Peyer's patch (tissue), 4 donors: ENCODE data around the gene E4F1. TPM values are rescaled to one million over a fixed set of nuclear protein-coding genes. Genes with fewer than 3 reads are reported as not detected.

Source experiments
- DNase-seq, 3 donors: peaks; one replicate each; pipeline ENCODE4 v3.0.0-alpha.2; 2017 to 2019
- H3K27ac ChIP-seq, 4 donors: fragments of 200-600 bp; sonication (generic); one replicate each; pipeline ENCODE4 v1.5.1; 2016 to 2019
- H3K27me3 ChIP-seq, 2 donors: fragments of 200-600 bp; sonication (generic); one replicate each; pipeline ENCODE4 v1.5.1; 2019
- H3K36me3 ChIP-seq, 3 donors: fragments of 200-600 bp; sonication (generic); one replicate each; pipeline ENCODE4 v1.5.1; 2016 to 2019
- H3K4me1 ChIP-seq, 4 donors: fragments of 200-600 bp; sonication (generic); one replicate each; pipeline ENCODE4 v1.5.1; 2016 to 2019
- H3K4me3 ChIP-seq, 4 donors: fragments of 200-600 bp; sonication (generic); 1 replicate in 3 of 4; 2 replicates in 1 of 4; pipeline ENCODE4 v1.5.1; 2016 to 2019; ENCODE audit warnings: mild to moderate bottlenecking in 1 of 4
- H3K9me3 ChIP-seq, 4 donors: fragments of 200-600 bp; sonication (generic); one replicate each; pipeline ENCODE4 v1.5.1; 2016 to 2019; ENCODE audit warnings: mild to moderate bottlenecking in 1 of 4
- POLR2A ChIP-seq, 2 donors: fragments of 450-650 bp; IDR thresholded peaks; one replicate each; pipeline ENCODE4 v1.5.1; 2017; ENCODE audit warnings: antibody characterized with exemption in 2 of 2, mild to moderate bottlenecking in 2 of 2, moderate library complexity in 2 of 2
- total RNA-seq, 4 donors: library from RNA; depleted of rRNA; stranded (reverse); fragments of >200 nt; gene quantifications; one replicate each; pipeline ENCODE4 v1.1.0, GENCODE V29; 2016
- TF ChIP-seq, protein P1 (sequence below), 6 experiments: fragments of 450-650 bp in 4 of 6; fragments of 200-600 bp in 2 of 6; sonication (generic) in 1 of 6; IDR thresholded peaks; one replicate each; pipeline ENCODE4 v1.5.1; 2017 to 2019; ENCODE audit warnings: antibody characterized with exemption in 6 of 6, mild to moderate bottlenecking in 3 of 6, moderate library complexity in 1 of 6

Gene E4F1
- total RNA-seq, 4 donors from 2014 or later: 35.6 to 124 (median 76.2) TPM

DNA sequence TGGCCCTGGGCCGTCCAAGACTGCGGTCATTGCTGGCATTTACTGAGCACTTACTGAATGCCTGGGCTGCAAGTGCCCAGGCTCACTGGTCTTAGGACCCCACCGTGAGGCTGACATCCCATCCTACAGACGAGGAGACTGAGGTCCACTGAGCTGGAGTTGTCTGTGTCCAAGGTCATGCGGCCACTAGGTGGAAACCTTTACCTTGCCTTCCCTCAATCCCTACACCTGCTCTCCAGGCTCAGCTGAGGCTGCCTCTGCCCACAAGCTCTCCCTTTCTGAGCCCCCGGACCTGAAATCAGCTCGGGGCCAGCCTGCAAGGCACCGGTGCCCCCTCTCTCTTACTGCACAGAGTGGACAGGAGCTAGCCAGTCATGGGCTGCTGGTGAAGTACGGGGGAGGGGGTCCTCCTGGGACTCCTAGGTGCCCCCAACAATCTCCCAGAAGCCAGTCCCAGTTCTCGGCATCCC lies 28.5 kb upstream of the E4F1 start:
- no peak overlapping the region for H3K4me3 ChIP-seq

DNA sequence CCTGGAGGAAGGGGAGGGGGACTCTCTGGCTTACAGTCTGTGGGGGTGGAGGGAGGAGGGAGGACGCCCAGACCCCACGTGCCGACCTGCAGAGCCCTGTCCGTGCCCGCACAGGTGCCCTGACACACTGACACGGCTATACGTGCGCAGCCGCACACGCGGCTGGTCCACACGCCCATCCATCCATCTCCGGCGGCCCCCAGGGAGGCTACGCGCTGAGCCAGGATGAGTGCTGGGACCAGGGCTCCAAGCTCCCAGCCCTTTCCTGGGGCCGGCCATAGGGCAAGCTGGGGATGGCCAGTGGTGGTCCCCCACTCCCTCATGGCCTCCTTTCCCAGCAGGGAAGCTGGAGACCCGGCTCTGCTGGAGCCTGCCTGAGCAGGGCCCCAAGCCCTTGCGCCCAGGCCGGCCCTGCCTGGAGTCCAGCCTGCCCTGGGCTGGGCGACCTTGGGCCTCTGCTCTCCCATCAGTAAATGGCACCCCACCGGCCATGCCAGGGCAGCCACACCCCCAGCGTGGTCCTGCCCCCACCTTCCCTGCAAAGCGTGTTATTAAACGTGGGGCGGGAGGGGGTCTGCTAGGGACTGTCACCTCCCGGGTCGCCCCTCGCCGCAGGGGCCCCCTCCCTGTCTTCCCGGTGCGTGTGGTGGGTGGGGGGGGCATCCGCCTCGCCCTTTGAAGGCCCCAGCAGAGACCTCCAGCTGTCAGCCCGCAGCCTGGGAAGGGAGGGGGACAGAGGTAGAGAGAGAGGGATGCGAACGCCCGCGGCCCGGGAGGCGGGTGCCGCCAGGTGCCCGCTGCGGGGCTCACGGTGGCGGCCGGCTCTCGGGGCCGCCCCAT lies 27.8 kb upstream of the E4F1 start:
- no peaks in the 10 kb centered on the region for H3K36me3 ChIP-seq
- no peak overlapping the region for H3K27ac ChIP-seq
- no peak for DNase-seq
- TF ChIP-seq, protein P1, sequence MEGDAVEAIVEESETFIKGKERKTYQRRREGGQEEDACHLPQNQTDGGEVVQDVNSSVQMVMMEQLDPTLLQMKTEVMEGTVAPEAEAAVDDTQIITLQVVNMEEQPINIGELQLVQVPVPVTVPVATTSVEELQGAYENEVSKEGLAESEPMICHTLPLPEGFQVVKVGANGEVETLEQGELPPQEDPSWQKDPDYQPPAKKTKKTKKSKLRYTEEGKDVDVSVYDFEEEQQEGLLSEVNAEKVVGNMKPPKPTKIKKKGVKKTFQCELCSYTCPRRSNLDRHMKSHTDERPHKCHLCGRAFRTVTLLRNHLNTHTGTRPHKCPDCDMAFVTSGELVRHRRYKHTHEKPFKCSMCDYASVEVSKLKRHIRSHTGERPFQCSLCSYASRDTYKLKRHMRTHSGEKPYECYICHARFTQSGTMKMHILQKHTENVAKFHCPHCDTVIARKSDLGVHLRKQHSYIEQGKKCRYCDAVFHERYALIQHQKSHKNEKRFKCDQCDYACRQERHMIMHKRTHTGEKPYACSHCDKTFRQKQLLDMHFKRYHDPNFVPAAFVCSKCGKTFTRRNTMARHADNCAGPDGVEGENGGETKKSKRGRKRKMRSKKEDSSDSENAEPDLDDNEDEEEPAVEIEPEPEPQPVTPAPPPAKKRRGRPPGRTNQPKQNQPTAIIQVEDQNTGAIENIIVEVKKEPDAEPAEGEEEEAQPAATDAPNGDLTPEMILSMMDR (IDR thresholded peaks at IDR 0.05): no peak
- no peak for TF ChIP-seq POLR2A (IDR thresholded peaks at IDR 0.05)
- H3K9me3 ChIP-seq: no peaks in the 10 kb centered on the region
- peaks cover 0 to 27% of the 10 kb centered on the region in 2 donors for H3K27me3 ChIP-seq
- H3K4me3 ChIP-seq: peak overlapping the region in 3 of 4 donors; percentile 49 to 64 (median 55)
- H3K4me1 ChIP-seq: peaks cover 0 to 19% (median 13%) of the 10 kb centered on the region in 4 donors

More for the DNA sequence above, 28.5 kb upstream of the E4F1 start:
- DNase-seq: peak in 2 of 3 donors; percentile 68 to 85
- Histone ChIP-seq H3K4me1 (peaks cover 0 to 19% (median 13%) of the 10 kb centered on the region in 4 donors), H3K27me3 (peaks cover 0 to 27% of the 10 kb centered on the region in 2 donors), H3K9me3 (no peaks in the 10 kb centered on the region), H3K36me3 (no peaks in the 10 kb centered on the region), H3K27ac (no peak overlapping the region)
- TF ChIP-seq, protein P1 (IDR thresholded peaks at IDR 0.05): peak; percentile 27 to 73 (median 60)
- TF ChIP-seq POLR2A (IDR thresholded peaks at IDR 0.05): no peak

DNA sequence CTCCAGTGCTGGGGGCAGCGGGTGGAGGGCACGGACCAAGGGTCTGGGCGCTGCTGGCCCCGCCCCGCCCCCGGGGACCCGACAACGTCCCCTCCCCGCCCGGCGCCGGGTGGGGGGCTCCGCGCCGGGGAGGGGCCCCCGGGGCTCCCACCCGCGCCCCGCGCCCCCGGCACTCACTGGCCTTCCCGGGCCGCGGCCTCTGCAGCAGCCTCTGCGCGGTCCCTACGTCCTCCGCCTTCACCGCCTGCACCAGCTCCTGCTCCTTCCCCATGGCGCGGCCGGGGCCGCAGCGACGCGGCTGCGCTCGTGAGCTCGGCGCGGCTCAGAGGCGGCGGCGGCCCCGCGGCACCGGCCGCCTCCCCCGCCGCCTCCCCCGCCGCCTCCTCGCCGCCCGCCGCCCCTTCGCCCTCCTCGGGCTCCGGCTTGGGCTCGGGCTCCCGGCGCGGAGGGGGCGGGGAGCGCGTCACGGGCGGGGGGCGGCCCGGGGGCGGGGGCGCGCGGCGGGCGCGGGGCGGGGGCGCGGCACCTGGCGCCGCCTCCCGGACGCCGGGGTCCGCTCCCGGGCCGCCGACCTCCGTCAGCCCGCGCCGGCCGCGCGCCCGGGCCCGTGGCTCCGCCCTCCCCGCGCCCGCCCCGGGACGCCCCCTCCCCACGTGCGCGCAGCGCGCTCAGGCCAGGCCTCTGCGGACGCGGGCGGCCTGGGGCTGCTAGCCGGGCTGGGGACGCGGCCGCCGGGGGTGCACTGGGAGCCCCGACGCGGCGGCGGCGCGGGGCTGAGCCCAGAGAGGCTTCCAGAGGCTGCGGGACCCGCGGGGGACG lies 27.0 kb upstream of the E4F1 start, which contains the start of gene CASKIN1:
TSS of gene CASKIN1 (minus strand) at position 444 of the 819 bp plus-strand sequence. CDS start at position 271, 173 bp downstream.
- peaks cover 0 to 27% of the 10 kb centered on the region in 2 donors for H3K27me3 ChIP-seq
- H3K9me3 ChIP-seq: no peaks in the 10 kb centered on the region
- TF ChIP-seq, protein P1 (IDR thresholded peaks at IDR 0.05): no peak
- peak within 1 kb of the TSS in 3 of 4 donors; percentile 49 to 64 (median 55) for H3K4me3 ChIP-seq
- H3K4me1 ChIP-seq: peaks cover 0 to 19% (median 13%) of the 10 kb centered on the region in 4 donors
- H3K36me3 ChIP-seq: no peaks in the 10 kb centered on the region
- DNase-seq: no peak
- no peak within 1 kb of the TSS for H3K27ac ChIP-seq

DNA sequence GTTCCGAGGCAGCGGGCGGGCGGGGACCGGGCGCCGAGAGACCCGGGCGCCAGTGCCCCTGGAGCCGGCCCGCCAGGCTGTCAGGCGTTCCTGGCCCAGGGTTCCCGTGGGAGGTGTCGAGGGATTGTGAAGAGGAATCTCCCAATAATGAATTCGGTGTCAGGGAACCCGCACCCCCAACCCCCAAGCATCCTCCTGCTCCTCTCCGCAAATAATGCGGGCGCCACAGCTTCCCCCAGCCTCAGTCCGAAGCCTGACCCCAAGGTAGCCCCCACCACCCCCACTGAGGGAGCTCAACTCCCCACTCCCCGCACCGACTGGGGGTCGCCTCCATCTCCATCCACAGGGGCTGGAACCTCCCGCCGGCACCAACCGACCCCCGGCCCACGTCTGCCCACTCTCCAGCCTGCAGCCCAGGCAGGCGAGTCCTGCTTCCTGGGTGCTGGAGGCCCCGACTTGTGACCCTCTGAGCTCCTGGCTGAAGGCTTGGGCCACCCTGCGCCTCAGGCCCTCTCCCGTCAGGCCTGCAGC lies 26.3 kb upstream of the E4F1 start:
- TF ChIP-seq, protein P1 (IDR thresholded peaks at IDR 0.05): no peak
- TF ChIP-seq POLR2A (IDR thresholded peaks at IDR 0.05): no peak
- H3K4me3 ChIP-seq: peak overlapping the region in 3 of 4 donors; percentile 35 to 64 (median 55)
- H3K4me1 ChIP-seq: peaks cover 0 to 19% (median 13%) of the 10 kb centered on the region in 4 donors
- H3K36me3 ChIP-seq: no peaks in the 10 kb centered on the region
- no peak overlapping the region for H3K27ac ChIP-seq
- peaks cover 0 to 27% of the 10 kb centered on the region in 2 donors for H3K27me3 ChIP-seq
- H3K9me3 ChIP-seq: no peaks in the 10 kb centered on the region
- DNase-seq: no peak

DNA sequence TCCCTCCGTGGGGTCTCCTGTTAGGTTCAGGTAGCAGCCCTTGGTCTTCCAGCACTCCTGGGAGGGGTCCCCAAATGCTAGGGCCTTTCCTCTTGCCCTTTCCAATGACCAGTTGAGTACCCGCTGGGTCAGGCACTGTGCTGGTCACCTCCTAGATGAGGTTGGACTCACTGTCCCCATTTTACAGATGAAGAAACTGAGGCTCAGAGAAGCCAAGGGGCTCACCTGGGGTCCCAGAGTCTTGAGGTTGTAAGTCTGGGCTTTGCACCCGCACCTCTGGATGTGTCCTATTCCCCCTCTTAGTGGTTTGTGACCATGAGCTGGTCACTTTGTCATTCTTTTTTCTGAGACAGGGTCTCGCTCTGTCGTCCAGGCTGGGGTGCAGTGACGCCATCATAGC lies 25.6 kb upstream of the E4F1 start:
- Histone ChIP-seq H3K27me3 (peaks cover 0 to 27% of the 10 kb centered on the region in 2 donors), H3K4me1 (peaks cover 0 to 19% (median 13%) of the 10 kb centered on the region in 4 donors), H3K36me3 (no peaks in the 10 kb centered on the region), H3K9me3 (no peaks in the 10 kb centered on the region), H3K4me3 (no peak overlapping the region), H3K27ac (no peak overlapping the region)
- TF ChIP-seq, protein P1 (IDR thresholded peaks at IDR 0.05): no peak
- no peak for TF ChIP-seq POLR2A (IDR thresholded peaks at IDR 0.05)
- DNase-seq: no peak
